ENCODE data around the gene CLNK.
A peak's percentile ranks its signal among the peaks of the same experiment; 100 is the strongest.

Gene CLNK

GRCh38 chr4:10611673-10612072 lies 72.9 kb downstream of the CLNK start:
- DNase-seq = peak; percentile 96

GRCh38 chr4:10608501-10609219 lies 75.9 kb downstream of the CLNK start:
- DNase-seq = no peak

GRCh38 chr4:10607206-10607605 lies 77.4 kb downstream of the CLNK start:
- DNase-seq = no peak

GRCh38 chr4:10606483-10607155 lies 77.9 kb downstream of the CLNK start:
- no peak for DNase-seq

- DNase-seq = peak; percentile 93
Observed at GRCh38 chr4:10605746-10606482, 78.7 kb downstream of the CLNK start.

GRCh38 chr4:10605031-10605430 lies 79.5 kb downstream of the CLNK start:
- DNase-seq = peak; percentile 82

- peak; percentile 49 for DNase-seq
Observed at GRCh38 chr4:10599574-10599973, 85.0 kb downstream of the CLNK start.

GRCh38 chr4:10598829-10599228 lies 85.7 kb downstream of the CLNK start:
- DNase-seq = no peak

GRCh38 chr4:10596586-10597290 lies 87.8 kb downstream of the CLNK start:
- DNase-seq = peak; percentile 49

GRCh38 chr4:10593130-10593529 lies 91.4 kb downstream of the CLNK start:
- no peak for DNase-seq

GRCh38 chr4:10590896-10591295 lies 93.7 kb downstream of the CLNK start:
- peak; percentile 86 for DNase-seq

GRCh38 chr4:10589799-10590198 lies 94.8 kb downstream of the CLNK start:
- DNase-seq = peak; percentile 43

- peak; percentile 80 for DNase-seq
Observed at GRCh38 chr4:10589321-10589720, 95.2 kb downstream of the CLNK start.

GRCh38 chr4:10587697-10588096 lies 96.9 kb downstream of the CLNK start:
- no peak for DNase-seq

- DNase-seq = no peak
Observed at GRCh38 chr4:10587296-10587695, 97.3 kb downstream of the CLNK start.

- DNase-seq = peak; percentile 89
Observed at GRCh38 chr4:10584042-10584441, 100.5 kb downstream of the CLNK start.

GRCh38 chr4:10582951-10583350 lies 101.6 kb downstream of the CLNK start:
- DNase-seq = no peak

GRCh38 chr4:10582059-10582686 lies 102.4 kb downstream of the CLNK start:
- DNase-seq = peak; percentile 57

GRCh38 chr4:10581022-10581421 lies 103.5 kb downstream of the CLNK start:
- no peak for DNase-seq

- no peak for DNase-seq
Observed at GRCh38 chr4:10579648-10580047, 104.9 kb downstream of the CLNK start.

- no peak for DNase-seq
Observed at GRCh38 chr4:10577508-10578426, 106.8 kb downstream of the CLNK start.

All from fibroblast of skin of back (primary cell).